Tibial artery (tissue), 4 donors: ENCODE measurements around the gene ARSB.

ENCODE experiments used
- DNase-seq, 2 donors: peaks; one replicate each; pipeline ENCODE4 v3.0.0-alpha.2; 2019
- H3K27ac ChIP-seq, 2 donors: fragments of 200-600 bp; sonication (generic) in 1 of 2; 1 replicate in 1 of 2; 2 replicates in 1 of 2; pipeline ENCODE4 v1.5.1; 2018 to 2019; ENCODE audit warnings: mild to moderate bottlenecking in 1 of 2
- H3K27me3 ChIP-seq, 2 donors: fragments of 200-600 bp; sonication (generic) in 1 of 2; one replicate each; pipeline versions ENCODE4 v1.5.1 to v1.6.0; 2016 to 2019
- H3K36me3 ChIP-seq, 3 donors: fragments of 200-600 bp; sonication (generic) in 2 of 3; one replicate each; pipeline ENCODE4 v1.5.1; 2016 to 2019; ENCODE audit warnings: mild to moderate bottlenecking in 2 of 3
- H3K4me1 ChIP-seq, 4 donors: fragments of 200-600 bp; sonication (generic) in 2 of 4; 1 replicate in 3 of 4; 2 replicates in 1 of 4; pipeline ENCODE4 v1.5.1; 2016 to 2019
- H3K4me3 ChIP-seq, 2 donors: fragments of 200-600 bp; sonication (generic) in 1 of 2; 1 replicate in 1 of 2; 2 replicates in 1 of 2; pipeline ENCODE4 v1.5.1; 2018 to 2019; ENCODE audit warnings: mild to moderate bottlenecking in 2 of 2
- H3K9me3 ChIP-seq, 3 donors: fragments of 200-600 bp; sonication (generic) in 1 of 3; one replicate each; pipeline ENCODE4 v1.5.1; 2016 to 2019
- intact Hi-C: fragments of 100-400 bp; cut with DNase I; formaldehyde crosslinking; loops from one replicate; pipeline ENCODE4 v1.15.0; 2023; ENCODE audit warnings: low total_unique reads
- TF ChIP-seq, protein P1 (sequence below), 2 experiments: fragments of 200-600 bp in 1 of 2; fragments of 450-650 bp in 1 of 2; IDR thresholded peaks; one replicate each; pipeline ENCODE4 v1.5.1; 2017 to 2019; ENCODE audit warnings: antibody characterized with exemption in 2 of 2, mild to moderate bottlenecking in 1 of 2, moderate library complexity in 1 of 2

Gene ARSB

DNA sequence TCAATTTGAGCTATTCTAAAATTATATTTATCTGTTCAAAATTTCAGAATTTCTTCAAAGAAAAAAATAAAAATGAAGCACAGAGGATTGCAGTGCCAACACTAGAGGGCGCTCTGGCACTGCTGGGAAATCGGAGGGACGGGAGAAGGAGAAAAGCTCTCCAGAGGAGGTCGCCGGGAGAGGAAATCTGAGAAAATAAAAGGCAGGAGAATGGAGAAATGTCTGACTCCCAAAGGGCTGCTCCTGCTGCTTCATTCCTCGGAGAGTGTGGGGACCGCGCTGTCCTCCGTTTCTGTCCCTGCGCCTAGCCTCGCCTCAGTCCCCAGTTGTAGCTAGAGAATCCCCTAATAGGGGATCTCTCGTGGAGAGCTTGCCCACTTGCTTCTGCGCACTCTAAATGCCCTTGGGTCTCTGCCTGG is 40.0 kb upstream of the ARSB start:
- Histone ChIP-seq H3K36me3 (no peaks in the 10 kb centered on the region), H3K9me3 (no peaks in the 10 kb centered on the region), H3K4me1 (peaks cover 0 to 16% (median 5%) of the 10 kb centered on the region in 4 donors), H3K27ac (no peak overlapping the region), H3K27me3 (peaks cover 0 to 2% of the 10 kb centered on the region in 2 donors), H3K4me3 (peak overlapping the region in 1 of 2 donors; percentile 30)
- peak; percentile 27 to 66 for DNase-seq
- TF ChIP-seq, protein P1, sequence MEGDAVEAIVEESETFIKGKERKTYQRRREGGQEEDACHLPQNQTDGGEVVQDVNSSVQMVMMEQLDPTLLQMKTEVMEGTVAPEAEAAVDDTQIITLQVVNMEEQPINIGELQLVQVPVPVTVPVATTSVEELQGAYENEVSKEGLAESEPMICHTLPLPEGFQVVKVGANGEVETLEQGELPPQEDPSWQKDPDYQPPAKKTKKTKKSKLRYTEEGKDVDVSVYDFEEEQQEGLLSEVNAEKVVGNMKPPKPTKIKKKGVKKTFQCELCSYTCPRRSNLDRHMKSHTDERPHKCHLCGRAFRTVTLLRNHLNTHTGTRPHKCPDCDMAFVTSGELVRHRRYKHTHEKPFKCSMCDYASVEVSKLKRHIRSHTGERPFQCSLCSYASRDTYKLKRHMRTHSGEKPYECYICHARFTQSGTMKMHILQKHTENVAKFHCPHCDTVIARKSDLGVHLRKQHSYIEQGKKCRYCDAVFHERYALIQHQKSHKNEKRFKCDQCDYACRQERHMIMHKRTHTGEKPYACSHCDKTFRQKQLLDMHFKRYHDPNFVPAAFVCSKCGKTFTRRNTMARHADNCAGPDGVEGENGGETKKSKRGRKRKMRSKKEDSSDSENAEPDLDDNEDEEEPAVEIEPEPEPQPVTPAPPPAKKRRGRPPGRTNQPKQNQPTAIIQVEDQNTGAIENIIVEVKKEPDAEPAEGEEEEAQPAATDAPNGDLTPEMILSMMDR (IDR thresholded peaks at IDR 0.05) = peak; percentile 72 to 93
- intact Hi-C loops = loop anchor here (2.0 to 10.0 kb wide), 2 partner anchors 108 to 440 kb away; no protein-coding TSS in a partner anchor

DNA sequence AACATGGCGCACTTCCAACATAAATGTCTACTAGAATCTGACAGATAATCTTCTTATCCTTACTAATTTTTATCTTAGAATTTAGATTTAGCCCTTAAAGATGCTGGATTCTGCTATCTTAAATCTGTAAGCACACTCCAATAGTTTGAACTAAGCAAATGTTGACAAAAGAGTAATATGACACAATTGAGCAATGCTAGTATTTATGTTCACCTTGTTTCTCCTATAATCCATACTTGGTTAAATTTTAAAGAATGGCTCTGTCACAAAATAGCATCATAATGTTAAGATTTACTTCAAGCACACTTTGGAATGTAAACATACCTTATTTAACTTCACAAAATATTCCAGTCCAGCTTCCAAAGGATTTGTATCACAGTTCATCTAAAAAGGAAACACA is 38.8 kb upstream of the ARSB start:
- Histone ChIP-seq H3K4me3 (no peak overlapping the region), H3K9me3 (no peaks in the 10 kb centered on the region), H3K4me1 (peaks cover 0 to 16% (median 5%) of the 10 kb centered on the region in 4 donors), H3K36me3 (no peaks in the 10 kb centered on the region), H3K27me3 (peaks cover 0 to 2% of the 10 kb centered on the region in 2 donors), H3K27ac (no peak overlapping the region)
- intact Hi-C loops = loop anchor here (2.0 to 10.0 kb wide), 2 partner anchors 109 to 441 kb away; no protein-coding TSS in a partner anchor
- DNase-seq = no peak
- TF ChIP-seq, protein P1 (IDR thresholded peaks at IDR 0.05) = no peak

DNA sequence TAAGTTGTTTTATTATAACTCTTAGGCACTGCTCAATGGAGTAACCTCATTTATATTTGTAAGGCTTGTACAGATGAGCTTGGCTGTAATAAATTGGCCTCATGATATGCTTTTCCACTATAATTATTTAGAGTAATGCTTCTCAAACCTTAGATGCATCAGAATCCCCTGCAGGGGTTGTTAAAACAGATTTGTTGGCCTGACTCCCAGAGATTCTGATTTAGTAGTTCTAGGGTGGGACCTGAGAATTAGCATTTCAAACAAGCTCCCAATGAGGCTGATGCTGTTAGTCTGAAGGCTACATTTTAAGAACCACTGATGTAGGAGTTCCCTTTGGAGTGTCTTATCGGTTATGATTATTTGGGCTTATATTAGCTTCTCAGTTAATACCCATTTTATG is 38.2 kb upstream of the ARSB start:
- TF ChIP-seq, protein P1 (IDR thresholded peaks at IDR 0.05) = no peak
- Histone ChIP-seq H3K9me3 (no peaks in the 10 kb centered on the region), H3K4me1 (peaks cover 0 to 16% (median 5%) of the 10 kb centered on the region in 4 donors), H3K4me3 (no peak overlapping the region), H3K27ac (no peak overlapping the region), H3K36me3 (no peaks in the 10 kb centered on the region), H3K27me3 (peaks cover 0 to 2% of the 10 kb centered on the region in 2 donors)
- intact Hi-C loops = loop anchor here (10.0 kb wide), 1 partner anchor 441 kb away; no protein-coding TSS in a partner anchor
- DNase-seq = no peak

DNA sequence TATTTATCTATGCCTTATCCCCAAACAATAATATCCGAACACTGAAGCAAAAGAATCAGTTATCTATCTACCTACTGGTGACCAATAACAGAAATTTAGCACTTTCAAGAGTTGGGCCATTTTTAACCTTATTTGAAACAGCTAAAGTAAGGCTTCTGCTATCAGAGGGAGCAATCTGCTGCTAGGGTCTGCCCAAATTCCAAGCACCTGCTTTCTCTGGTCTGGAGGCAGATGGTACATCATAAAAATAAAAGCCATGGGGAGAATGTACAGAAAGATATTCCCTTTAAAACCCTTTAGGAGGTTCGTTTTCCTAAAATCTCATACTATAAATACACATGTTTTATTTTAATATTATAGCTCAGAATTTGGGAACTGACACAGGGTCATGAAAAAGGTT is 37.7 kb upstream of the ARSB start:
- Histone ChIP-seq H3K4me3 (no peak overlapping the region), H3K9me3 (no peaks in the 10 kb centered on the region), H3K27ac (no peak overlapping the region), H3K36me3 (no peaks in the 10 kb centered on the region), H3K27me3 (peaks cover 0 to 2% of the 10 kb centered on the region in 2 donors), H3K4me1 (peaks cover 0 to 16% (median 5%) of the 10 kb centered on the region in 4 donors)
- TF ChIP-seq, protein P1 (IDR thresholded peaks at IDR 0.05) = no peak
- intact Hi-C loops = loop anchor here (10.0 kb wide), 1 partner anchor 442 kb away; no protein-coding TSS in a partner anchor
- DNase-seq = no peak

DNA sequence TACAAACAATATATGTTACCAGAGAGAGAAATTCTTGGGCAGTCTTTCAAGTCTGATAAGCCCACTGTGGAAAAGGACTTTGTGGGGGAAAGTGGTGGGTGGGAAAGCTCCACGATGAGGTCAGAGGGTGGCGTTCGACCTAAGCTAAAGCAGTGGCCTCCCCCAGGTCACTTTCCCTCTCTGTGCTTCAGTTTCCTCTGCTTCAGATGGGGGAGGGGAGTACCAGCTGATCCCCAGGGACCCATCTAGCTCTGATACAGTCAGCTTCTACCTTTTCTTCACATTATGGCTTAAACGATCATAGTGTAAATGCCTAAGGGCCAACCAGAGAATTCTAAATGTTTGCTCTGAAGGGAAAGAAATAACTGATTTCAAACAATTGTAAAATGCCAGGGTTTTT is 36.6 kb upstream of the ARSB start:
- Histone ChIP-seq H3K4me3 (no peak overlapping the region), H3K9me3 (no peaks in the 10 kb centered on the region), H3K36me3 (no peaks in the 10 kb centered on the region), H3K4me1 (peaks cover 0 to 16% (median 5%) of the 10 kb centered on the region in 4 donors), H3K27ac (no peak overlapping the region), H3K27me3 (peaks cover 0 to 2% of the 10 kb centered on the region in 2 donors)
- intact Hi-C loops = loop anchor here (10.0 kb wide), 1 partner anchor 443 kb away; no protein-coding TSS in a partner anchor
- no peak for DNase-seq
- TF ChIP-seq, protein P1 (IDR thresholded peaks at IDR 0.05) = no peak
